Upper lobe of left lung (tissue), 6 donors: ENCODE results near the gene SERPINB12. TPM values are rescaled to one million over a fixed set of nuclear protein-coding genes. Genes with fewer than 3 reads are reported as not detected.

ENCODE experiments used
- ATAC-seq, 2 donors: fragments of 200-7000 bp; cut with Tn5 transposase; one replicate each; pipeline ENCODE4 v1.9.1; 2022; ENCODE audit warnings: mild to moderate bottlenecking in 2 of 2, moderate library complexity in 2 of 2; ENCODE audit not compliant: low FRiP score in 2 of 2
- DNase-seq, 2 donors: peaks; one replicate each; pipeline ENCODE4 v3.0.0-alpha.2; 2019 to 2020
- H3K27ac ChIP-seq, 4 donors: fragments of 200-600 bp; sonication (generic); one replicate each; pipeline ENCODE4 v1.5.1; 2016 to 2019
- H3K27me3 ChIP-seq, 4 donors: fragments of 200-600 bp; sonication (generic); one replicate each; pipeline ENCODE4 v1.5.1; 2017 to 2019
- H3K36me3 ChIP-seq, 4 donors: fragments of 200-600 bp; sonication (generic); one replicate each; pipeline ENCODE4 v1.5.1; 2016 to 2019
- H3K4me1 ChIP-seq, 4 donors: fragments of 200-600 bp; sonication (generic); one replicate each; pipeline ENCODE4 v1.5.1; 2018 to 2019
- H3K4me3 ChIP-seq, 4 donors: fragments of 200-600 bp; sonication (generic); one replicate each; pipeline ENCODE4 v1.5.1; 2017 to 2019; ENCODE audit warnings: mild to moderate bottlenecking in 2 of 4, moderate library complexity in 1 of 4
- H3K9me3 ChIP-seq, 4 donors: fragments of 200-600 bp; sonication (generic); one replicate each; pipeline ENCODE4 v1.5.1; 2018 to 2019
- EP300 ChIP-seq, 4 donors: sonication (generic); formaldehyde crosslinking; IDR thresholded peaks; one replicate each; pipeline ENCODE4 v1.5.1; 2017; ENCODE audit warnings: antibody characterized with exemption in 4 of 4, control low read depth in 2 of 4
- POLR2A ChIP-seq, 4 donors: fragments of 450-650 bp; IDR thresholded peaks; one replicate each; pipeline ENCODE4 v1.5.1; 2016 to 2017; ENCODE audit warnings: antibody characterized with exemption in 4 of 4, mild to moderate bottlenecking in 2 of 4
- POLR2AphosphoS5 ChIP-seq, 2 donors: sonication (generic); formaldehyde crosslinking; IDR thresholded peaks; one replicate each; pipeline ENCODE4 v1.5.1; 2017; ENCODE audit warnings: antibody characterized with exemption in 2 of 2
- WGBS, 2 donors: methylation state at CpG; one replicate each; pipeline ENCODE4 v1.1.5; 2017 to 2018; 5-methylcytosine and 5-hydroxymethylcytosine counted together
- total RNA-seq, 6 donors: library from RNA; depleted of rRNA in 4 of 6; stranded (reverse); fragments of >200 nt in 4 of 6; gene quantifications; one replicate each; pipeline versions ENCODE4 v1.1.0 to v1.2.1, GENCODE V29; 2016 to 2021
- TF ChIP-seq, protein P1 (sequence below), 6 experiments: fragments of 450-650 bp in 4 of 6; fragments of 200-600 bp in 2 of 6; sonication (generic) in 2 of 6; IDR thresholded peaks; one replicate each; pipeline ENCODE4 v1.5.1; 2016 to 2019; ENCODE audit warnings: antibody characterized with exemption in 6 of 6
- donor health status: DM: no; HTN: no; CAD: no; lungs with moderate emphysema.
- donor health status: DM: no; HTN: yes; CAD: no; lungs with severe emphysema.

Gene SERPINB12
- total RNA-seq, 6 donors from 2014 or later: not detected

DNA sequence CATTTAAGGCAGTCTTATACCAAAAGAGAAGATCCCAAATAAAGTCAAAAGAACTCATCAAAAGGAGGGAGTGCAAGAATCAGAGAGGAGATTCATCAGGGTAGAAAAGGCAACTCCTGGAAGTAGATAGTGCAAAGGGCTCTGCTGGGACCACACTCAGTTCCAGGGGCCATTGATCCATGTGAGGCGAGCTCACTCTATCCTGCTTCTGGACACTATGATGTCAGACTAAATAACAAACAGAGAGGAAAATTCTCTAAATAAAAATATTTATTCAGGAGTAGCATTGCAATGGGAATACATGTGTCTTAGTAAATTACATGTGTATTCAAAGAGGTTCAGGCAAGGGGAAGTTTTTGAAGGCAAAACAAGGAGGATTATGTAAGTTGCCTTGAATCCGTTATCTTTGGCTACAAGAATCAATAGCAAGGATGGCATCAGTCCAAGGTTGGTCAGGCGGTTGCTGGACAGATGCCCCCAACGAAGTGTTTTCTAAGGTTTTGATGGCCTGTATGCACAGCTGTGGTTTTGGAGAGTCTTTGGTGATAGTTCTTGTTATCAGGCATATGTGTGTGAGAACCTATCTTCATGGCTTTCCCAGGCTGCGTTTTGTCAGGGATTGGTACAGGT, 13.2 kb upstream of the SERPINB12 start:
- no peaks in the 10 kb centered on the region for H3K4me1 ChIP-seq
- H3K36me3 ChIP-seq: no peaks in the 10 kb centered on the region
- ATAC-seq (no peak), DNase-seq (no peak)
- no peak overlapping the region for H3K27ac ChIP-seq
- no peak for TF ChIP-seq POLR2A (IDR thresholded peaks at IDR 0.05)
- TF ChIP-seq EP300 (IDR thresholded peaks at IDR 0.05): no peak
- no peak for TF ChIP-seq POLR2AphosphoS5 (IDR thresholded peaks at IDR 0.05)
- TF ChIP-seq, protein P1, sequence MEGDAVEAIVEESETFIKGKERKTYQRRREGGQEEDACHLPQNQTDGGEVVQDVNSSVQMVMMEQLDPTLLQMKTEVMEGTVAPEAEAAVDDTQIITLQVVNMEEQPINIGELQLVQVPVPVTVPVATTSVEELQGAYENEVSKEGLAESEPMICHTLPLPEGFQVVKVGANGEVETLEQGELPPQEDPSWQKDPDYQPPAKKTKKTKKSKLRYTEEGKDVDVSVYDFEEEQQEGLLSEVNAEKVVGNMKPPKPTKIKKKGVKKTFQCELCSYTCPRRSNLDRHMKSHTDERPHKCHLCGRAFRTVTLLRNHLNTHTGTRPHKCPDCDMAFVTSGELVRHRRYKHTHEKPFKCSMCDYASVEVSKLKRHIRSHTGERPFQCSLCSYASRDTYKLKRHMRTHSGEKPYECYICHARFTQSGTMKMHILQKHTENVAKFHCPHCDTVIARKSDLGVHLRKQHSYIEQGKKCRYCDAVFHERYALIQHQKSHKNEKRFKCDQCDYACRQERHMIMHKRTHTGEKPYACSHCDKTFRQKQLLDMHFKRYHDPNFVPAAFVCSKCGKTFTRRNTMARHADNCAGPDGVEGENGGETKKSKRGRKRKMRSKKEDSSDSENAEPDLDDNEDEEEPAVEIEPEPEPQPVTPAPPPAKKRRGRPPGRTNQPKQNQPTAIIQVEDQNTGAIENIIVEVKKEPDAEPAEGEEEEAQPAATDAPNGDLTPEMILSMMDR (IDR thresholded peaks at IDR 0.05): no peak
- no peak overlapping the region for H3K4me3 ChIP-seq
- H3K9me3 ChIP-seq: no peaks in the 10 kb centered on the region
- 66 to 76% methylated on average over 5 of the region's 5 CpGs for WGBS, 2 donors
- no peaks in the 10 kb centered on the region for H3K27me3 ChIP-seq

DNA sequence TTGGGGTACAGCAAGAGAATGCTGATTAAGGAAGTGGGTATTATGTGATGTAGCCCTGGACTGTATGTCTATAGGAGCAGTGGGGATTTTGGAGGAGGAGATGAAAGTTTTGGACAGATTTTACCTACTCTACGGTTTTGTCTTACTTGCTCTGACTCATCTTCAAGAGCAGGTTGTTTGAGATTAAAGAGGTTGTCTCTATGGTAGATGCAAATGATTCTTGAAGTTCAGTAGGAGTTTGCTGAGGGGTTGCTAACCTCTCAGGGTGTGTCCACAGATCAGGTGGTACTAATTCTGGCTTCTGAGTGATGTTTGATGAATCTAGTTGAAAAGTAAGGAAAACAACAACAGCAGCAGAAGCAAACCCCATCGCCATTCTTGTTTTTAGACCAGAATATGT, 9.7 kb upstream of the SERPINB12 start:
- ATAC-seq (no peak), DNase-seq (no peak)
- Histone ChIP-seq H3K36me3 (no peaks in the 10 kb centered on the region), H3K27ac (no peak overlapping the region), H3K4me1 (no peaks in the 10 kb centered on the region), H3K27me3 (no peaks in the 10 kb centered on the region), H3K4me3 (no peak overlapping the region), H3K9me3 (no peaks in the 10 kb centered on the region)
- WGBS, 2 donors: 86 to 94% methylated on average over 2 of the region's 2 CpGs
- no peak for TF ChIP-seq EP300 (IDR thresholded peaks at IDR 0.05)
- TF ChIP-seq POLR2A (IDR thresholded peaks at IDR 0.05): no peak
- TF ChIP-seq, protein P1 (IDR thresholded peaks at IDR 0.05): no peak
- TF ChIP-seq POLR2AphosphoS5 (IDR thresholded peaks at IDR 0.05): no peak

- Histone ChIP-seq H3K27me3 (no peaks in the 10 kb centered on the region), H3K27ac (no peak overlapping the region), H3K4me1 (peaks cover 0 to under 1% (median 0%) of the 10 kb centered on the region in 4 donors), H3K4me3 (no peak overlapping the region), H3K9me3 (no peaks in the 10 kb centered on the region), H3K36me3 (no peaks in the 10 kb centered on the region)
- ATAC-seq (no peak), DNase-seq (no peak)
- TF ChIP-seq, protein P1 (IDR thresholded peaks at IDR 0.05): no peak
- TF ChIP-seq POLR2A (IDR thresholded peaks at IDR 0.05) (no peak), EP300 (IDR thresholded peaks at IDR 0.05) (no peak), POLR2AphosphoS5 (IDR thresholded peaks at IDR 0.05) (no peak)
- WGBS, 2 donors: 39 to 41% methylated on average over 4 of the region's 4 CpGs
Measured at GRCh38 chr18:63534615-63535014, 7.6 kb upstream of the SERPINB12 start.

DNA sequence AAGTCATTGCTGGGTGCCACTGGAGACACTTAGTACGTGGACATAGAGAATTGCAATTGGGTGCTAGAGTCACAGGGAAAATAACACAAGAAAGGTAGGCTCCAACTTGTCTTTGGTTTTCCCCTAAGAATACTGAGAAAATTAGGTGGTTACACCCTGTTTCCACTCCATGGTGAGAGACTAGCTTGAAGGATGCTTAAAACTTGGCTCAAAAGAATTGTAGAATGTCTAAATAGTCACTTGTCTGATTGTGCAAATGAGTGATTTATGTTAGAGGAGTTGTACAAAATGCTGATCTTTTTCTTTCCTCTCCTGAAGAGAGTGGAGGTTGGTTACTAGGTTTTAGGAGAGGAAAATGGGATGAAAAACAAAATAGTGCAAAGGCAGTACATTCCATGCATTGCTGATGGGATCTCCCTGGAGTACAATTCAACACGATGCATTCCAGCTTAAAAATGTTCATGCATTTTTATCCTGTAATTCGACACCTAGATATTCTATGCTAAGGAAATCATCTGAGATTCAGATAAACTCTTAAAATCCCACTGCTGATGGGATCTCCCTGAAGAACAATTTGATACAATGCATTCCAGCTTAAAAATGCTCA, 2.2 kb upstream of the SERPINB12 start:
- H3K4me3 ChIP-seq: no peak overlapping the region
- no peaks in the 10 kb centered on the region for H3K9me3 ChIP-seq
- H3K36me3 ChIP-seq: no peaks in the 10 kb centered on the region
- TF ChIP-seq EP300 (IDR thresholded peaks at IDR 0.05) (no peak), POLR2A (IDR thresholded peaks at IDR 0.05) (no peak), POLR2AphosphoS5 (IDR thresholded peaks at IDR 0.05) (no peak)
- TF ChIP-seq, protein P1 (IDR thresholded peaks at IDR 0.05): no peak
- ATAC-seq: no peak
- DNase-seq: no peak
- WGBS, 2 donors: 39 to 47% methylated on average over 3 of the region's 3 CpGs
- H3K27ac ChIP-seq: no peak overlapping the region
- H3K27me3 ChIP-seq: no peaks in the 10 kb centered on the region
- peaks cover 0 to 3% (median 0%) of the 10 kb centered on the region in 4 donors for H3K4me1 ChIP-seq

DNA sequence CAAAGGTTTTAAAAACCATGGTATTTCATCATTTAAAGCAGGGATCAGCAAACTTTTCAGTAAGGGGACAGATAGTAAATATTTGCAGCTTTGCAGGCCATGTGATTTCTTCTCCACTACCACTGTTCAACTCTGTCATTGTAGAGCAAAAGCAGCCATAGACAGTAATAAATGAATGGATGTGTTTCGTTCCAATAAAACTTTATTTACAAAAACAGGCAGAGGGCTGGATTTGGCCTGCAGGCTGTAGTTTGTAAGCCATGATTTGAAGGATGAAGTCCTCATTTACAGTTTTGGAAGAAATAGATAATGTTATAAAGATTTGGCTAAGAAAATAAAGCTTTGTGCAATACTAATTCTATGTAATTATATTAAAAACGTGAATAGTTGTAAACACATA, 1.8 kb downstream of the SERPINB12 start:
- no peaks in the 10 kb centered on the region for H3K27me3 ChIP-seq
- no peaks in the 10 kb centered on the region for H3K36me3 ChIP-seq
- ATAC-seq (no peak), DNase-seq (no peak)
- no peak overlapping the region for H3K27ac ChIP-seq
- peaks cover 0 to 3% (median 0%) of the 10 kb centered on the region in 4 donors for H3K4me1 ChIP-seq
- H3K4me3 ChIP-seq: no peak overlapping the region
- TF ChIP-seq EP300 (IDR thresholded peaks at IDR 0.05) (no peak), POLR2A (IDR thresholded peaks at IDR 0.05) (no peak), POLR2AphosphoS5 (IDR thresholded peaks at IDR 0.05) (no peak)
- TF ChIP-seq, protein P1 (IDR thresholded peaks at IDR 0.05): no peak
- H3K9me3 ChIP-seq: no peaks in the 10 kb centered on the region
- 84 to 85% methylated on average over 2 of the region's 2 CpGs for whole genome bisulfite sequencing, 2 donors
